Superior temporal gyrus (tissue), 1 donor: Measurements from ENCODE around the gene SCARF1.

ENCODE experiments used
- DNase-seq: peaks from one replicate; pipeline ENCODE4 v3.0.0-alpha.2; 2016; ENCODE audit errors: extremely low spot score

Gene SCARF1

DNA sequence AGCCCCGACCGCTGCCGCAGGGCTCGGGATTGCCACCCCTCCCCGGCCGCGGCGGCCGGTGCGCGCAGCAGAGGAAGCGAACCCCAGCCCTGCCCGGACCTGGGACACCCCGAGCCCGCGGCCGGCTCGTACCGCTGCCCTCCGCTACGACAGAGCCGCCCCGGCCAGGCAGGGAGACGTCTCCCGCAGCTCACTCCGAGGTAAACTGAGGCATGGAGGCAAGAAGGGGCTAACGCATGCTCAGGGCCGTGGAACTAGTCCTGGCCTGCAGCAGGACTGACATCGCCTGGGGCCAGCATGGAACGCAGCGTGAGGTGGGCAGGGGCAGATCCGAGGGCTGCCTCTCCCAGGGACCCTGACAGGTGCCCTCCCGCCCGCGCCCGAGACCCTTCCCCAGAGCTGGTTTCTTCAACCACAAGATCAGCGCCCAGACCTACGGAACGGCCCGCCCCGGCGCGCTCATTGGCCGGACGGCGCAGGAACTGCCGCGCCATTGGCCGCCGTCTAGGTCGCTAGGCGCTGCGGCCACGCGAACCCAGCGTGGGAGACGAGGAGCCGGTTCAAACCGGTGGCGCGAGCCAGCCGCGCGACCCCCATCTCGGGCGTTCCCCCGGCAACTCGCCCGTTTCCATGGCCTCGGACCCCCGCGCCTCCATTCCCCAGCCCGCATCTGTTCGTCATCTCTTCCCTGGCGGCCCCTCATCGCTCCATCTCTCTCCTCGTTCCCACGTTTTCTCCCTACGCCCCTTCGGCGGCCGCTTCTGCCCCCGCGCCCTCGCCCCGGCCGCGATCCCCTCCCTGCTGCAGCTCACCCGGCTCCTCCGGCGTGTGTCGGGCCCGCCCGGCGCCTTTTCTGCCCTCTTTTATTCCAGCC is 17.3 kb downstream of the SCARF1 start, which contains the start of gene SLC43A2:
Gene SLC43A2, minus strand, starts transcription at position 853 of the 874 bp plus-strand sequence. CDS start 960 bp downstream, outside the sequence.
- DNase-seq, result peak; percentile 89

DNA sequence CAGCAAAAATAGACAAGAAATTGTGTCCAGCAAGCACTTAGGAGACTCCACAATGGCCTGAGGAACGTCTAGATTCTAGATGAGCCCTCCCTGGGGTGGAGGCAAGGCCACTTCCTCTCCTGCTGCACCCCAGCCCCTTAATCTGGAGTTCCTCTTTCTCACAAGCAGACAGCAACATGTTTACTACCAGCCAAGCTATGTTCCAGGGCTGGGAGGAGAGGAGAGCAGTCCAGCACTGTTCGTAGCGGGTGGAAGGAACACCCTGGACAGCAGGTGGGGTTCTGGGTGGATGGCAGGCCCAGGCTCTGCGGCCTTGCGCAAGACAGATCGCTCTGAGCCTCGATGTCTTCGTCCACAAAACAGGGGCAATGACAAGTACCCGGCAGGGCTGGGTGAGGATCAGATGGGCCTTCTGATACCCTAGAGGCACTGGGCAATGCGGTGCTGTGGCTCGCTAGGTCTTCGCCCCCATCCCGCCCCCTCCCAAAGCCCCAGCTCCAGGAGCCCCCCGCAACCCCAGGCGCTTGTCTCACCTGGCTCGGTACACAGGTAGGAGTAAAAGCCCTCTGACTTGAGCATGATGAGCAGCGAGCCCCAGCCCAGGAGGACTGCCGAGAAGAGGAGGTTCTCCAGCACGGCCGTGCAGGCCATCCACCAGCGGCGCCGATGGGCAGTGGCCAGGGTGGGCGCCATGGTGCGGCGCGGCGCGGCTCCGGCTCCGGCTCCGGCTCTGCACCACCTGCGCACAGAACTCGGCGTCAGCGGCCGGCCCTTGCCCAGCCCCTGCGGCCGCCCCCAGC is 18.1 kb downstream of the SCARF1 start:
- DNase-seq, result no peak

DNA sequence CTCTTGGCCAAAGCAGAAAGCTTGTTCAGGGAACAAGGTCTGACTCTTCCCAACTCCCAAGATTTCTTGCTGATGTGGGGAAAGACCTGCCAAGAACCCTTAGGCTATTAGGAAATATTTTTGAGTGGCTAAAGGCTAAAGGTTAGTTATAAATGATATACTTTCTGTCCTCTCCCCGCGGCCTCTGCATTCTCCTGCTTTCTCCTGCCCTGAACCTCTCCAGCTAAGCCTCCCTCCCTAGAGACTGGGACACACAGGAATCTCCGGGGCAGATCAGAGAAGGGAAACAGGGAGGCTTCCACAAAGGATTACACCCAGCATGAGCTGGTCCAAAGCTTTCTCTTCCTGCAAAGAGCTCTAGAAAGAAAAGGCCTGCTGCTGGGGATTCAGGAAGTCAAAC is 19.2 kb downstream of the SCARF1 start:
- no peak for DNase-seq

DNA sequence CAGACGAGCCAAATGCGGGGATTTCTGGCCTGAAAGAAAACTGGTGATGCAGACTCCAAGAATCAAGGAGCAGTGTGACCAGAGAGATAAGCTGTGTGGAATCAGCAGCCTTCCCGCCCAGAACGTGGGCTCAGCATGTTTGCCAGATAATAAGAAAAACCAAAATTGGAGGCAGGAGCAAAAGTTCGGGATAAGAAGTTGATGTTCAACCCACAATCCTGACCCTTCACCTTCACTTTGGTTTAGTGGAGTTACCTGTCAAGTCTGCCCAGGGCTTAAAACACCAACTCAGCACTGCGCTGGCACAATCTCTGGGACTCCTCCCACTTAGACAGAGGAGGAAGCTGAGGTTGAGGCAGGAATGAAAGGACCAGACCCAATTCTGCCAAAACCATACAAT is 20.0 kb downstream of the SCARF1 start:
- no peak for DNase-seq

DNA sequence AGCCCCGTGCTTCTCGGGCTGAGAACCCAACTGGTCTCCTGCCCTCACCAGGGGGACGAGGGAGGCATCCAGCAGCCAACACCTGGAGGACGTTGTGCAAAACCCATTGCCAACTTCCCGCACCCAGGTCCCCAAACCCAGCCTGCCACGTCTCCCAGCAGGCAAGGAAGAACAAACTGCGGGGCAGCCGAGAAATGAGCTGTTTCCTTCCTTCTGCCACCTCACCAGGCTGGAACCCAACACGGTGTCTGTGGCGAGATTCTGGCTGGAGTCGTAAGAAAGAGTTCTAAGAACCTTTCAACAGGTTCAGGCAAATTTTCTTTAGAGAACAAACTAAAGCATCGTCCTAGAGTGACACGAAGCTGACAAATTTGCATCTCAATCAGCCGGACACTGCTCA is 20.5 kb downstream of the SCARF1 start:
- no peak for DNase-seq

DNA sequence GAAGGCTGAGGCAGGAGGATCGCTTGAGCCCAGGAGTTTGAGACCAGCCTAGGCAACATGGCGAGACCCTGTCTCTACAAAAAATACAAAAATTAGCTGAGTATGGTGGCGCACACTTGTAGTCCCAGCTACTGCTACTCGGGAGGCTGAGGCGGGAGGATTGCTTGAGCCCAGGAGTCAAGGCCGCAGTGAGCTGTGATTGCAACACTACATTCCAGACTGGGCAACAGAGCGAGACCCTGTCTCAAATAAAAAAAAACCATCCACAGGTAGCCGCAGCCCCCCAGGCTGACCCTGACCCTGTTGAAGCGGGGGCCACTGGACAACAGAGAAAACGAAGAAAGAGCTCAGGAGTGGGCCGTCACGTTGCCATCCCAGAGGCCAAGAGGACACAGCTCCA is 20.9 kb downstream of the SCARF1 start:
- no peak for DNase-seq

DNA sequence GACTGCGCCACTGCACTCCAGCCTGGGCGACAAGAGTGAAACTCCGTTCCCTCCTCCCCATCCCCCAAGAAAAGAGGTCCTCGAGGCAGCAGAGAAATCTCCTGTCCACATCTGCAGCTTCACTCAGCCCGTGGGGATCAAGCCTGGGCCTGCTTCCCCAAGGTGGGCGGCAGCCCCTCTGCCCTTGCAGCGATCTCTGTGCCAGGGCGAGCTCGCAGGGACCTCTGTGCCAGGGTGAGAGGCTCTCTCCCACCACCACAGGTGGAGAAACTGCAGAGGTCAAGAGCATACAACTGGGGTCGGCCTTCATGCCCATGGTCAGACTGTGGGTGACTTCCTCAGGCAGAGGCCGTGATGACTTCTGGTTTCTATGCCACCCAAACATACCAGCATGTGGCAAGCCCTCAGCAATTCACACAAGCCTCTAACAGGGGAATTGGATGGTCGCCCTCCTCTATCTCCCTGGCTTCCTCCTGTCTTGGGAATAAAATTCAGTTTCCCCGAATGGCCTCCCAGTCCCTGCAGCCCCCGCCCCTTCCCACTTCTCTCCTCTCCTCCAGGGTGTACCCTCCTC is 22.4 kb downstream of the SCARF1 start:
- no peak for DNase-seq

DNA sequence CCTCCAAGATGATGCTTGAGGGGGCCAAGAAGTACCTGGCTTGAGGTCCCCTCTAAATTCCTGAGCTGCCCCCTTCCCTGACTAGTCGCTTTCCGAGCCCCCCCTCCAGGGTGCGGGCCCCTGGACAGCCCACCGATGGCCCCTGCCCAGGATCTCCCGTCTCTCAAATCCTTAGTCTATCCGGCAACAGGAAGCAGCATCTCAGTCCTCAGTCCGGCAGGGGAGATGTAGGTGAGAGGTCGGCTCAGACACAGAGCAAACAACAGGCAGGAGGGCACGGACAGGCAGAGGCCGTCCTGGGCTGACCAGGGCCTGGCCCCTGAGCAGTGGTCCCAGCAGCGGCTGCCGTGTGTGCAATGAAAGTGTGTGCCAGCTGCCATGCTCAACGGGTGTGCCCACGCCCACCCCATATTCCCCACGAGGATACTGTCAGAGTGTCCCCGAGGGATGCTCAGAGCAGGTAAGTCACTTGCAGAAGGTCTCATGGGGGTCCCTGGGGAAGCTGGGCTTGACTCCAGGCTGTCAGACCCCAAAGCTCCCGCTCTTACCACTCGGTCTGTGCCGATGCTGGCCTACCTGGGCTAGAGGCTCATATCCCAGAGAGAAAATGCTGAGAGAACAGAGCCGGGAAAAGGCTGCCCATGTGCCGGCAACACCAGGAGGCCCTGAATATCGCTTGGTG is 24.1 kb downstream of the SCARF1 start:
- DNase-seq, result no peak

DNA sequence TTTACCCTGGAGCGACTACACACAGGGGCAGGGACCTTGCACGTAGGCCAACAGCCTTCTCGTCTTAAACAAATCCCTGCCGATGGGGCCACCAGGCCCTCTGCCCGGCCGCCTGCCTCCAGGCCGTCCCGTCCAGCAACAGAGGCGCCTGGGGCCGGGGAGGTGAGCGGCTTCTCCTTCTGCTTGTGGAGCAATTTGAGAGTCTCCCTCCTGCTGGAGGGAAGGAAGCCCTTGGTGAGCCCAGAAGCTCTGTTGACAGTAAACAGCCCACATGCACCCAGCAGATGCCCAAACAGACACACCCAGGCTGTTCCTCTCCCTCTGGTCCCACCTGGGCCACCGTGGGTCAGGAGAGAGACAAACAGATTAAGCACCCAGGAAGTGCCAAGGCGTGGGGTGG is 25.0 kb downstream of the SCARF1 start:
- DNase-seq, result no peak

DNA sequence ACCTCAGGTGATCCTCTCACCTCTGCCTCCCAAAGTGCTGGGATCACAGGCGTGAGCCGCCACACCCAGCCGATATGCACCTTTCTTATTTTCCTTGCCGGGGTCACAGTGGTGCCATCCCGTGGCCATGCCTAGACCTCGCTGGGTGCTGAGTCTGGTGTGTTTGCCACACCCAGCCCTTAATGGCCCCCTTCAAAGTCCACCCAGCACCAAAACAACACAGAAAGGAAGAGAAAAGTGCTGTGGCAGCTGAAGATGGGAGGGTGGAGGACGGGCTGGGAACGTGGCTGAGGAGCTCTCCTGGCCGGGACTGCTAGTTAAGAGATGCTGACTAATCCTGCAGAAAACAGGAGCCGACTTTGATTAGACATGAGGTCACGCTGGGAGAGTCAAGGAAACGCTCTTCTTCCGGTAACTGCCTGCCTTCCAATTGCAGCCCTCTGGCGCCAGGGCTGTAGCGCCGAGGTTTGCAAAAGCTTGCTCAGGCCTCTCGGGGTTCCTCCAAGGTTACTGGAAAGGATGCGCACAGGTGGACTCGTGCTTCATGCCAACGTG is 27.8 kb downstream of the SCARF1 start:
- DNase-seq, result no peak

DNA sequence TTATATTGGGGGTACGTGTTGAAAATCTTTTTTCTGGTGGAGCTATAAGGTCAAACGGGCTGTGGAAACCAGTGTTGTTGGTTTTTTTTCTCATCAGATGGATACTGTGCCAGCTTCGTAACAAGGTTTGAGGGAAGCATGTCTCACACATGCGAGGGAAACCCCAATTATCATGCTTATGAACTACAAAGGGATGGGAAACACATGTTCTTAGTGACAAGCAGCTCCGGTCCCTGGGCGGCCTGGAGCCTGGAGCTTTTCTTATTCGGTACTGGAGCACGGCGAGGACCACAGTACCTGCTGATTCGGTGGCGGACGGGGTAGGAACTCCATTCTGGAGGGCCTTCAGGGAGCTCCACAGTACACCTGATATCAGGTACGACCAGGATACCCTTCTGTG is 29.4 kb downstream of the SCARF1 start:
- DNase-seq, result no peak

DNA sequence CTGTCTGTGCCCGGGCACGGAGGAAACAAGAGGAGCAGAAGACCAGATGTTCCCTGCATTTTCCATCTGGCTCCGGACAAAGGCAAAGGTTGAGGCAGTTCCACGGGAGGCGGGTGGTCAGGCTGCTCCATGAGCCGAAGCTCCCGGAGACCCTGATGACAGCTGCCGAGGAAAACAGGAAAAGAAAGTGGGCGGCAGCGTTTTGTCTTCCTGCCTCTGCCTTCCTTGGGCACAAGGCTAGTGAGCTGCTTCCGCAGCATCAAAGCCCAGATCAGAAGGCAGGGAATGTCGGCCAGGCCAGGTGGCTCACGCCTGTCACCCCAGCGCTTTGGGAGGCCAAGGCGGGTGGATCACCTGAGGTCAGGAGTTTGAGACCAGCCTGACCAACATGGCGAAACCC is 33.1 kb downstream of the SCARF1 start:
- no peak for DNase-seq

DNA sequence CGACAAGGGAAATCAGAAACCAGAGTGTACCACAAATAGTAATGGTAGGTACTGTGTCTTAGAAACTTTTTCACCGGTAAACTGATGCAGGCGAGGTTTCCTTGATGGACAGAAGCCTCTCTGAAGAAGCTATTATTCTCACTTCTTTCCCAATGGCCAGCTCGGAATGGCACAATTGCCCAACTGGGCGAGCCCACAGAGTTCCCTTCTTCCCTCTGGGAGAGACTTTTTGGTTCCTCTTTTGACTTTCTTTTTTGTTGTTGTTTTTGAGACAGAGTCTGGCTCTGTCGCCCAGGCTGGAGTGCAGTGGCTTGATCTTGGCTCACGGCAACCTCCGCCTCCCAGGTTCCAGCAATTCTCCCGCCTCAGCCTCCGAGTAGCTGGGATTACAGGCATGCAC is 33.8 kb downstream of the SCARF1 start:
- no peak for DNase-seq

DNA sequence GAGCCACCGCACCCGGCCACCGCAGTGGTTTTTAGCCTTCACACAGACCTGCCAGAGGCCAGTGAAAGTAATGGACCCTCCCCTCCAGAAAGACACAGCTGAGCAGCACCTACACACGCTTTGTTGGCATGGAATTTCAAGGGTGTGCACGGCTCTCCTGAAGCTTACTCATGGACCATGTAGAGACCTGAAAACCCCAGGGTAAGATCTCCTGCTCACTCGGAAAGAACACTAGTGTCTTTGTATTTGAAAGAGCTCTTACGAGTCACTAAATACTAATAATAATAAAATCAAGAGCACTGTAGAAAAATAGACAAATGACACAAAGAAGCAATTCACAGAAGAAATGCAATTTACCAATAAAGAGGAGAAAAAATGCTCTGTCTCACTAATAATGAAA is 36.9 kb downstream of the SCARF1 start:
- DNase-seq, result no peak

DNA sequence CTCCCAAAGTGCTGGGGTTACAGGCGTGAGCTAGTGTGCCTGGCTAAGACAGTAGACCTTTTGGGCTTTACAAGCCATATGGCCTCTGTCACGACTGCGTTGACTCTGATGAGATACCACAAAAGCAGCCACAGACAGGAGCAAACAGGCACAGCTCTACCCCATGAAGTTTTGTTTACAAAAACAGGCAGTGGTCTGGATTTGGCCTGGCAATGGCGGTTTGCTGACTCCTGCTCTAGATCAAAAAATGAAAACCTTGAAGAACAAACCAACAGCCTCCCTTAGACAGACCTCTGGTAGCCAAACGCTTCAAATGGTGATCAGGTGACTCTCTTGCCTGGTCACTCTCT is 37.6 kb downstream of the SCARF1 start:
- DNase-seq, result no peak

DNA sequence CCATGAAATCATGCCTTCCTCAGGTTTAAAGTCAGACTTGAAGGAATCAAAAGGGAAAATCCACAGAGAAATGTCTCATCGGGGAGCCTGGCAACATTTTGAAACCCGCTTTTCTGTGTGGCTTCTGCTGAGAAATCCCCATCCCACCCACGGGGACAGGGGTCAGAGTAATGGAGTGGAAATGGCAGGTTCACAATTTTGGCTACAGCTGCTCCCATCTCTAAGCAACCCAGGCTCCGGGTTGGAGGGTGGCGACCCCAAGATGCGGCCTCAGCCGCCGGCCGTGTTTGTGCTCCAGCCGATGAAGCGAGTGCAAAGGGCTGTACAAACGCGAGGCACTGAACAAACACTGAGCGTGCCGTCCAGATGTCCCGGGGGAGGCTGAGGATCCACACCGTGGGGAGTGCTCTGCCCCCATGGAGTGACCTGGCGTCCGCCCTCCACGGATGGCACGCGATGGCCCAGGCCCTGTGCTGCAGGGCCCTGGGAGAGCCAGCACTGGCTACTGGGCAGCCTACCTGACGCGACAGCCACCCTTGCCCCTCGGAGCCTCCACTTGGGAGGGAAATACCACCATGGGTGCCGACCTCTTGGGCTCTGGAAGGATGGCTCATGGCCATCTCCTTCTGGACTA is 39.1 kb downstream of the SCARF1 start:
- DNase-seq, result no peak

DNA sequence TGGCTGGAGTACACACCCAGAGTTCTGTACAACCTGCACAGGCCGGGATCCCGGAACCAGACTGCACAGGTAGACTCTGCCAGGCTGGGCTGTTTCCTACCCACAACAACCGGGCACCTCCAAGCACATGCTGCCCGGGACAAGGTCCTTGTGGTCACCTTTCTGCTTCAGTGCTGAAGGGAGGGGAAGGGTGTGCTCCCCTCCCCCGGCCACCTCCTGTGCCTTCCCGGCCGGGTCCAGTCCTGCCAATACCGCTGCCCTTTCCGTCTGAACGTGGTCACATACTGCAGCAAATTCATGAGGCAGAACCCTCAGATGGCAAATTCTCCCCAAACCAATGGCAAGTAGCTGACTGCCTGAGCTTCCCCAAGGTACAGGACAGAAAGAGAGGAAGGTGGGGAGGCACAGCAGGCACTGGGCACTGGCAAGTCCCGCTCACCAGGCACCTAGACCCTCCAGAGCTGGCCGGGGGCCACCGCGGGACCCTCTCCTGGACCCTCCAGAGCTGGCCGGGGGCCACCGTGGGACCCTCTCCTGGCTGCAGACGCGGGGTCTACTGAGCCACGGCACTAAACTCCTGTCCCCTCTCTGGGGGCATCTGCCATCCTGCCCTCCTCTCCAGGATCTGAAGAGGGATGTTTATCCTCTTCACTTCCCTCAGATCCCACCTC is 39.7 kb downstream of the SCARF1 start:
- DNase-seq, result no peak

DNA sequence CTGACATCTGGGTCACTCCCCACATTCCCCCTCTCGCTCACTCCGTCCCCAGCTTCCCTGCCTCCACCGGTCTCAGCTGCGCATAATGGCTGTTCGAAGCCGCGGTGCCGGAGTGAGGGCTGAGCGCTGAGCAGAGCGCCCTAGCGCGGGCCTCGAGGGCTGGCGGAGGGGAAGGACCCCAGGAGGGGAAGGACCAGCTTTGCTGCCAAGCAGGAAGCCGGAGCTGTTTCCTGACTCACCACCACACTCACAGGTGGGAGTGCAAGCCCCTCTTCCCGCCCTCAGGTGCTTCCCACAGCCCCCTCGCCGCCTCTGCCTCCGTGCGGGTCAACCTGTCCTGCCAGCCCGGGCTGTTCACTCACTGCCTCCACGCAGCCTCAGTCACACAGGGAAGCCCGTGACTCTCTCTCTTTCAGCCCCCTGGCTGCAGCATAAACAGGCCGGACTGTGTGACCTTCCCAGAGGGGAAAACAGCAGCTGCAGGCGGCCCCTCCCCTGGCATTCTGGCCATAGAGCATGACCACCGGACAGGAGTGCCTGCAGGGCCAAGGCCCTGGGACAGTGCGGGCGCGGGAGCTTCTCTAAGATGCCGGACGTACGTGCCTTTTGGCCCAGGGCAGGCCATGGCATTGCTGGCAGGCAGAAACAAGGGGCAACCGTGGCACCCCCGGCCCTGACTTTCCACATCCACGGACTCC is 40.6 kb downstream of the SCARF1 start:
- no peak for DNase-seq

DNA sequence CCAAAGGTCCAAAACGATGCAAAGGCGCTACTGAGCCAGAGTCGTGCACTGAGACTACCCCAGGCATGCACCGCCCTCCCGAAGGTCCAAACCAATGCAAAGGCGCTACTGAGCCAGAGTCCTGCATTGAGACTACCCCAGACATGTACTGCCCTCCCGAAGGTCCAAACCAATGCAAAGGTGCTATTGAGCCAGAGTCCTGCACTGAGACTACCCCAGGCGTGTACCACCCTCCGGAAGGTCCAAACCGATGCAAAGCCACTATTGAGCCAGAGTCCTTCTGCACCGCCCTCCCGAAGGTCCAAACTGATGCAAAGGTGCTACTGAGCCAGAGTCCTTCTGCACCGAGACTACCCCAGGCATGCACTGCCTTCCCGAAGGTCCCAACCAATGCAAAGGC is 44.0 kb downstream of the SCARF1 start:
- no peak for DNase-seq
